Epithelial cell of esophagus (primary cell): ENCODE measurements around the gene PSMG3.

Experiments
- DNase-seq: peaks from one replicate; pipeline ENCODE4 v3.0.0; 2010; ENCODE audit warnings: low read depth
- H3K4me3 ChIP-seq: 2 replicates; pipeline ENCODE4 v1.5.1; 2011; ENCODE audit warnings: mild to moderate bottlenecking, low read length, control low read depth
- TF ChIP-seq, protein P1 (sequence below): IDR thresholded peaks from 2 replicates; pipeline ENCODE4 v1.5.1; 2011; ENCODE audit warnings: low read depth, mild to moderate bottlenecking, low read length, control low read depth, inconsistent platforms; ENCODE audit not compliant: insufficient read depth; ENCODE audit errors: missing control alignments

The PSMG3 gene

DNA sequence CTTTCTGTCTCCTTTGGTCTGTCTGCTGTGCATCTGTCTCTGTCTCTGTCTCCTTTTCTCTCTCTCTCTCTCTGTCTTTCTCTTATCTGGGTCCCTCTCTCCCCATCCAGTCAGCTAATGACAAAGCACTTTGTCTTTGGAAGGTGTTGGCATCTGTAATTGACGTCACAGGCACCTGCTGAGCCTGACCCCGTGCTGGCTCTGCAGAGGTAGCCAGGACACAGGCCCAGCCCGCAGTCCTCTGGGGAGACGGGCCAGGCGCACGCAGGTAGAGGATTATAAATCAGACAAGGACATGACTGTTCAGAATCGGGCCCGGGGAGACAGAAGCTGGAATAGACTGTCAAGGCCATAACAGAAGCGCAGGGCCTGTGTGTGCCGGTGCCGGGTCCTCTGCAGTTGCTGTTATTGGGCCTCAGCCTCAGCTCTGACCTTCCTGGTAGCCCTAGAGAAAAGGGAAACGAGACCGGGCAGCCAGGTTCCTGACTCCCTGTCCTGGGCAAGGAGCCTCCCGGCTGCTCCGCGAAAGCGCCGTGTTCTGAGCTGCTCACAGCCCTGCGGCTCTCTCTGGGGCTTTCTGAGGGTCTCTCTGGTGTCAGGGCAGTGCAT lies 10.7 kb upstream of the PSMG3 start:
- DNase-seq: no peak
- no peak overlapping the region for H3K4me3 ChIP-seq
- TF ChIP-seq, protein P1, sequence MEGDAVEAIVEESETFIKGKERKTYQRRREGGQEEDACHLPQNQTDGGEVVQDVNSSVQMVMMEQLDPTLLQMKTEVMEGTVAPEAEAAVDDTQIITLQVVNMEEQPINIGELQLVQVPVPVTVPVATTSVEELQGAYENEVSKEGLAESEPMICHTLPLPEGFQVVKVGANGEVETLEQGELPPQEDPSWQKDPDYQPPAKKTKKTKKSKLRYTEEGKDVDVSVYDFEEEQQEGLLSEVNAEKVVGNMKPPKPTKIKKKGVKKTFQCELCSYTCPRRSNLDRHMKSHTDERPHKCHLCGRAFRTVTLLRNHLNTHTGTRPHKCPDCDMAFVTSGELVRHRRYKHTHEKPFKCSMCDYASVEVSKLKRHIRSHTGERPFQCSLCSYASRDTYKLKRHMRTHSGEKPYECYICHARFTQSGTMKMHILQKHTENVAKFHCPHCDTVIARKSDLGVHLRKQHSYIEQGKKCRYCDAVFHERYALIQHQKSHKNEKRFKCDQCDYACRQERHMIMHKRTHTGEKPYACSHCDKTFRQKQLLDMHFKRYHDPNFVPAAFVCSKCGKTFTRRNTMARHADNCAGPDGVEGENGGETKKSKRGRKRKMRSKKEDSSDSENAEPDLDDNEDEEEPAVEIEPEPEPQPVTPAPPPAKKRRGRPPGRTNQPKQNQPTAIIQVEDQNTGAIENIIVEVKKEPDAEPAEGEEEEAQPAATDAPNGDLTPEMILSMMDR: no peak

DNA sequence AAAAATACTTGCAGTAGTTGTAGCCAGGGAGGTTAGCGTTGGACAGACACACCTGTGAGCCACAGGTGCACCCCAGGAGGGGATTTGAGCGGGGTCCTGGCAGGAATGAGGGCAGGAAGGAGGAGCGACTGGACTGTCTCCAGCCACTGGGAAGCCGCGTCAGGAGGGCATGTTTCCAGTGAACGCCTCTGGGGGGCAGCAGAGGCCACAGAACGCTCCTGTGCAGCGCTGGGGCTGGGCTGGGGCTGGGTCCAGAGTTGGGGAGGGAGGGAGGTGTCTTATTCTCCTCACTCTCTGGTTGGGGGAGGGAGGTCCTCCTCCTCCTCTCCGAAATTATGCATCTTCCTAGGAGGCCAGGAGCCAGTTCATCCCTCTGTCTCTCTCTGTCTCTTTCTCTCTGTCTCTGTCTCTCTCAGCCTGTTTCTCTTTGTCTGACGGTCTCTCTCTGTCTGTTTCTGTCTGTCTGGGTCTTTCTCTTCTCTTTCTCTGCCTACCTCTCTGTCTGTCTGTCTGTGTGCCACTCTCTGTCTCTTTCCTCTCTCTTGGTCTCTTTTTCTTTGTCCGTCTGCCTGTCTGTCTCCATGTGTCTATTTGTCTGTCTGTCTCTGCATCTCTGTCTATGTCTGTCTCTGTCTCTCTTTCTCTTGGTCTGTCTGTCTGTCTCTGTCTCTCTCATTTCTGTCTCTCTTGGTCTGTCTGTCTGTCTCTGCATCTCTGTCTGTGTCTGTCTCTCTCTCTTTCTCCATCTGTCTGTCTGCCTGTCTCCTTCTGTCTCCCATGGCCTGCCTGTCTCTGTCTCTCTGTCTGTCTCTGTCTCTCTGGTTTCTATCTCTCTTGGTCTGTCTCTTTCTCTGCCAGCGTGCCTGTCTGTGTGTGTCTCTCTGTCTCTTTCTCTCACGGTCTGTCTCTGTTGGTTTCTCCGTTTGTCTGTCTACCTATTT lies 9.9 kb upstream of the PSMG3 start:
- peak; percentile 63 for DNase-seq
- no peak overlapping the region for H3K4me3 ChIP-seq
- TF ChIP-seq, protein P1: peak; percentile 77

DNA sequence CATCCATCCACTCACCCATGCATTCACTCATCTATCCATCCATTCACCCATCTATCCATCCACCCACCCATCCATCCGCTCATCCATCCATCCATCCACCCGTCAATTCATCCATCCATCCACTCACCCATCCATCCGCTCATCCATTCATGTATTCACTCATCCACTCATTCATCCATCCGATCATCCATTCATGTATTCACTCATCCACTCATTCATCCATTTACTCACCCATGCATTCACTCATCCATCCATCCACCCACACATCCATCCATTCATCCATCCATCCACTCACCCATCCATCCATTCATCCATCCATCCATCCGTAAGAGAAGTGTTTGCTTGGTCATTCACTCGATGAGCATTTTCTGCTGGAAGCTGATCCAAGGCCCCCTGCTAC lies 8.7 kb upstream of the PSMG3 start:
- TF ChIP-seq, protein P1: no peak
- no peak for DNase-seq
- H3K4me3 ChIP-seq: no peak overlapping the region

DNA sequence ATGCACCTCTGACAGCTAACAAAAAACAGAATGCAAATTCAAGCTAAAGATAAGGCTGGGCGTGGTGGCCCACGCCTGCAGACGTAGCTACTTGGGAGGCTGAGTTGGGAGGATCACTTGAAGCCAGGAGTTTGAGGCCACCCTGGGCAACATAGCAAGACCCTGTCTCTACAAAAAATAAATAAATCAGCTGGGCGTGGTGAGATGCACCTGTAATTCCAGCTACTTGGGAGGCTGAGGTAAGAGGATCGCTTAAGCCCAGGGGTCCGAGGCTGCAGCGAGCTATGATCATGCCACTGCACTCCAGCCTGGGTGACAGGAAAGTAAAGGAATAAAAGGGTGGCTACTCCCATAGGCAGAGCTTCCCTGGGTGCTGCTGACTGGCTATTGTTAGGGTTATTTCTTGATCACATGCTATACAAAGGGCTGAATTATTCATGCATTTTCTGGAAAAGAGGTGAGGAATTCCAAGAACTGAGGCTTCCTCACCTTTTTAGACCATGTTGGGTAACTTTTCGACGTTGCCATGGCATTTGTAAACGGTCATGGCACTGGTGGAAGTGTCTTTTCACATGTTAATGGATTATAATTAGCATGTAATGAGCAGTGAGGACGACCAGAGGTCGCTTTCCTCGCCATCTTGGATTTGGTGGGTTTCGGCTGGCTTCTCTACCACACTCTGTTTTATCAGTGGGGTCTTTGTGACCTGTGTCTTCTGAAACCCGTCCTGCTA lies 6.9 kb upstream of the PSMG3 start:
- H3K4me3 ChIP-seq: no peak overlapping the region
- no peak for DNase-seq
- TF ChIP-seq, protein P1: no peak

DNA sequence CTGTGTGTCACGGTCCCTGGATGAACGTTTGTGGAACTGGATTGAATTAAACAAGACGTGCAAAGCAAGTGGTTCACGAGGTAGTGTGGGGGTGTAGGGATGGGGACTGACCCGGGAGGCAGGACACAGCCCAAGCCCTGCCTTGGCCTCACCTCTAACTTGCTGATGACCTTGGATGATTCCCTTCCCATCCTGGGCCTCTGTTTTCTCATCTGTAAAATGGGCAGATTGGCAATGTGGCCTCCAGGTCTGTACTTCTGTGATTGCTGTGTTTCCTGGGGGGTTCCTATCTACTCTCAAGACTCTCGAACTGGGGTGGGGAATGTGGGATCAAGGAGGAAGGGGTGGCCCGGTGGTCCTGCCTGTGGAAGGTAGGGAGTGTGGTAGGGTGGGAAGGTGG lies 6.0 kb upstream of the PSMG3 start:
- TF ChIP-seq, protein P1: no peak
- no peak overlapping the region for H3K4me3 ChIP-seq
- DNase-seq: no peak

DNA sequence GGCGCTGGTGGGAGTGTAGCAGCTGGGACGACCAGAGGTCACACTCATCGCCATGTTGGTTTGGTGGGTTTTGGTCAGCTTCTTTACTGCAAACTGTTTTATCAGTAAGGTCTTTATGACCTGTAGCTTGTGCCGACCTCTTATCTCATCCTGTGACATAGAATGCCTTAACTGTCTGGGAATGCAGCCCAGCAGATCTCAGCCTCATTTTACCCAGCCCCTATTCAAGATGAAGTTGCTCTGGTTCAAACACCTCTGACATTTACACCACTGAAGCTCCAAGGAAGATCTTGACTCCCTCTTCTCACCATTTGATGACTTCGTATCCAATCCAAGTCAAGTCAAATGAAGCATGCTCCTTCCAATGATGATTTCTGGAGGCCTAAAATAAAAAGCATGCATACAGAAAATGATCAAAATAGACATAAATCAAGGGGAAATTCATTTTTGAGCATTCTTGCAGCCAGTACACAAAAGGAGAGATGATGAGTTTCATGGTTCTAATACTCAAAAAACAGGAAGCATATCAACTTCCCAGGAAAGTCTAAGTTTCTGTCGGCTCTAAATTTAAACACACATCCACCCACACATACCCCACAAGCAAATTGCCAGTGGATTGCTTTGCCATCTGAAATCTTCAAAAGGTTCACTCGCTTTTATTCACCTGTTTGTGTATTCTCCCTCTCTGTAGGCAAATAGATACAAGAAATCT lies 2.4 kb upstream of the PSMG3 start:
- TF ChIP-seq, protein P1: no peak
- no peak overlapping the region for H3K4me3 ChIP-seq
- DNase-seq: no peak
